ENCODE measurements around the gene IFT57. TPM values are rescaled to one million over a fixed set of nuclear protein-coding genes. Genes with fewer than 3 reads are reported as not detected.

The IFT57 gene
- total and polyA plus RNA-seq, 10 of the 15 experiments (the other 5 are each of a cell fraction or from before 2014, with no cell fraction given) = 1.8 to 25.0 (median 7.5) TPM

- TF ChIP-seq IKZF2 (IDR thresholded peaks at IDR 0.05) (peak; percentile 80 to 82), REST (IDR thresholded peaks at IDR 0.05; ENCODE audit: low read depth, low read length) (no peak), RBBP5 (conservative IDR thresholded peaks at IDR 0.05) (no peak), HDGF (IDR thresholded peaks at IDR 0.05) (no peak), ATF3 (IDR thresholded peaks at IDR 0.05; ENCODE audit: borderline replicate concordance, extremely low read depth, low read depth, low read length) (no peak), HCFC1 (IDR thresholded peaks at IDR 0.05; ENCODE audit: low read length) (no peak), MEF2A (IDR thresholded peaks at IDR 0.05; ENCODE audit: insufficient read depth, low read depth, low read length) (peak; percentile 97), RAD51 (IDR thresholded peaks at IDR 0.05) (peak; percentile 32), HDAC2 (IDR thresholded peaks at IDR 0.05) (0 out of 2 replicates have a peak, but pooled peaks have one; percentile 52), TAF1 (IDR thresholded peaks at IDR 0.05; ENCODE audit: borderline replicate concordance, low read depth, low read length) (peak; percentile 95), SREBF2 (IDR thresholded peaks at IDR 0.05; ENCODE audit: low read length) (no peak), ATF2 (IDR thresholded peaks at IDR 0.05; ENCODE audit: low read length) (peak; percentile 92), SIX5 (IDR thresholded peaks at IDR 0.05; ENCODE audit: low read depth, low read length, severe bottlenecking) (no peak), NR2C2 (IDR thresholded peaks at IDR 0.05; ENCODE audit: borderline replicate concordance, control insufficient read depth, insufficient read length, low read depth) (no peak)
These were observed 97.7 kb downstream of the IFT57 start (continued) for GRCh38 chr3:108124337-108125152.
